Left lung (tissue), 10 donors: ENCODE data around the gene WNT5B. TPM values are rescaled to one million over a fixed set of nuclear protein-coding genes. Genes with fewer than 3 reads are reported as not detected.

ENCODE experiments used
- ATAC-seq: fragments of 200-7000 bp; cut with Tn5 transposase; one replicate; pipeline ENCODE4 v1.9.1; 2020; ENCODE audit warnings: moderate library complexity
- DNase-seq, 4 donors: peaks; one replicate each; pipeline ENCODE4 v3.0.0-alpha.2; 2013 to 2020
- H3K27ac ChIP-seq, 2 donors: fragments of 200-600 bp; sonication (generic) in 1 of 2; one replicate each; pipeline versions ENCODE4 v1.5.0 to v1.8.0; 2020 to 2021
- H3K27me3 ChIP-seq, 2 donors: fragments of 200-600 bp; sonication (generic) in 1 of 2; one replicate each; pipeline versions ENCODE4 v1.5.0 to v1.8.0; 2020 to 2021
- H3K36me3 ChIP-seq, 2 donors: fragments of 200-600 bp; sonication (generic) in 1 of 2; one replicate each; pipeline versions ENCODE4 v1.5.0 to v1.8.0; 2020 to 2021
- H3K4me1 ChIP-seq, 2 donors: fragments of 200-600 bp; one replicate each; pipeline ENCODE4 v1.8.0; 2021
- H3K4me3 ChIP-seq, 2 donors: fragments of 200-600 bp; sonication (generic) in 1 of 2; one replicate each; pipeline versions ENCODE4 v1.5.0 to v1.8.0; 2020 to 2021; ENCODE audit warnings: mild to moderate bottlenecking in 1 of 2
- H3K9me3 ChIP-seq, 2 donors: fragments of 200-600 bp; sonication (generic) in 1 of 2; one replicate each; pipeline versions ENCODE4 v1.5.0 to v1.8.0; 2020 to 2021
- intact Hi-C, 2 donors: fragments of 100-400 bp; cut with DNase I; formaldehyde crosslinking; loops; one replicate each; pipeline versions ENCODE4 v1.11.2 to v1.14.2; 2022
- polyA plus RNA-seq, 6 donors: library from polyadenylated mRNA; unstranded; fragments of 120-200 nt; gene quantifications; one replicate each; pipeline ENCODE4 v1.2.1, GENCODE V29; 2013; ENCODE audit not compliant: insufficient read length in 6 of 6
- total RNA-seq, 2 donors: library from RNA; stranded (reverse); fragmentation: NEBNext Ultra II Directional; extraction: Animal tissue kit (Norgen Biotek cat#: 25700); gene quantifications; one replicate each; pipeline ENCODE4 v1.2.1, GENCODE V29; 2021
- TF ChIP-seq, protein P1 (sequence below), 2 donors: fragments of 200-600 bp; sonication (generic) in 1 of 2; IDR thresholded peaks; one replicate each; pipeline versions ENCODE4 v1.5.0 to v1.8.0; 2021; ENCODE audit warnings: antibody characterized with exemption in 2 of 2
- donor health status: DM: no; HTN: yes; CAD: no.
- donor health status: DM: no; HTN: no; CAD: no.

WNT5B gene
- total and polyA plus RNA-seq, 8 donors: 3.3 to 8.8 (median 6.7) TPM

DNA sequence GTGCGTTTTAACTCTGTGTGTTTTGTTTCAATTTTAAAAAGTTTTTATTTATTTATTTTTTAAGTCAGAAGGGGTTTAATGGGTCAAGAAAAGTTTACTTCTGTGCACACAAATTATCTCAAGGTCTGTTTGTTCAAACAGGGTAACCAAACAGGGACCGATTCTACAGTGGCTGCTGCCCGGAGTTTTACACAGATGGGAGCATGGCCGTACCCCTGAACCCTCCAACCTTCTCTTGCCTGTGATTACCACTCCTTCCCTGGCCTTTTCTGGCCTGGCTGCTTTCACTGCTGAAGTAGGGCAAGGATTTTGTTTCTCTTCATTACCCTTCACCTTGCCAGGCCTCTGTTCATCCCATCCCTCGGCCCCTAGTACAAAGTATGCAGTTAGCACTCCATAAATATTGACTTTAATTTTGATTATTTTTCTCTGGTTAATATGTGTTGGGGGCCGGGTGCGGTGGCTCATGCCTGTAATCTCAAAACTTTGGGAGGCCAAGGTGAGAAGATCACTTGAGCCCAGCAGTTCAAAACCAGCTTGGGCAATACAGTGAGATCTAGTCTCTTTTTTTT lies 18.9 kb upstream of the WNT5B start:
- Histone ChIP-seq H3K4me1 (peaks cover 9 to 54% of the 10 kb centered on the region in 2 donors), H3K27me3 (no peaks in the 10 kb centered on the region), H3K4me3 (no peak overlapping the region), H3K27ac (no peak overlapping the region), H3K9me3 (no peaks in the 10 kb centered on the region), H3K36me3 (no peaks in the 10 kb centered on the region)
- intact Hi-C loops: no loop called here
- TF ChIP-seq, protein P1, sequence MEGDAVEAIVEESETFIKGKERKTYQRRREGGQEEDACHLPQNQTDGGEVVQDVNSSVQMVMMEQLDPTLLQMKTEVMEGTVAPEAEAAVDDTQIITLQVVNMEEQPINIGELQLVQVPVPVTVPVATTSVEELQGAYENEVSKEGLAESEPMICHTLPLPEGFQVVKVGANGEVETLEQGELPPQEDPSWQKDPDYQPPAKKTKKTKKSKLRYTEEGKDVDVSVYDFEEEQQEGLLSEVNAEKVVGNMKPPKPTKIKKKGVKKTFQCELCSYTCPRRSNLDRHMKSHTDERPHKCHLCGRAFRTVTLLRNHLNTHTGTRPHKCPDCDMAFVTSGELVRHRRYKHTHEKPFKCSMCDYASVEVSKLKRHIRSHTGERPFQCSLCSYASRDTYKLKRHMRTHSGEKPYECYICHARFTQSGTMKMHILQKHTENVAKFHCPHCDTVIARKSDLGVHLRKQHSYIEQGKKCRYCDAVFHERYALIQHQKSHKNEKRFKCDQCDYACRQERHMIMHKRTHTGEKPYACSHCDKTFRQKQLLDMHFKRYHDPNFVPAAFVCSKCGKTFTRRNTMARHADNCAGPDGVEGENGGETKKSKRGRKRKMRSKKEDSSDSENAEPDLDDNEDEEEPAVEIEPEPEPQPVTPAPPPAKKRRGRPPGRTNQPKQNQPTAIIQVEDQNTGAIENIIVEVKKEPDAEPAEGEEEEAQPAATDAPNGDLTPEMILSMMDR (IDR thresholded peaks at IDR 0.05): no peak
- DNase-seq: no peak
- ATAC-seq: no peak

DNA sequence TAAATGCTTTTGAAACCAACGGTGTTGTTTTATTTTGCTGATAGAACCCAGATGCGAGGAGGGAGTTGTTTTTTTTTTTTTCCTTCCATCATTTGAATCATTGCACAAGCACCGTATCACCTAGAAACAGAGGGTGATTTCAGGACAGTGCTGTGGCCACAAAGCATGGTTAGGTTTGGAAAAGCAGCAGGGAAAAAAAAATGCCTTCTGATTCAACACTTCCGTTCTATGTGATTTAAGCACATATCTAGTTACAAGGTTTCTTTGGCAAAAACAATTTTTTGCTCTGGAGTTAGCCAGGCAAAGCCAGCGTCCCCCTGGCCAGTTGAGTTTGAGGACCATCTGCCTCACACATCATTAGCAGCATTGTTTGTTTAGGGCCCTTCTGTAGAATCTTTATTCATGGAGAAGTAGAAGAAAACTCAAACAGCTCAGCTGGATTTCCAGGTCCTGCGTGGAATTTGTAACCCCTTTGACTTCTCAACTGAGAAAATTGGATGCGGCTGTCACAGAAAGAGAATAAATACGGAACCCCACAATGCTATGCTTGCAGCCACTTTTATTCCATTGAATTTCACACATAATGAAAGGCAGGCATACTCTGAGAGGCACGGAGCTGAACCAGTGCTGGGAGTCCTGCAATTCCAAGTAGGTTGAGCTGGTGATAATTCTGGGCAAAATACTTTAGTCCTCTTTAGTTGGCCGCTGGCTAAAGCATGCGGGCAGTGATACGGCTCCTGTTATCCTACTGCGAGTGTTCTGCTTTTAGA lies 17.0 kb upstream of the WNT5B start:
- ATAC-seq: peak; percentile 7
- no peak overlapping the region for H3K27ac ChIP-seq

DNA sequence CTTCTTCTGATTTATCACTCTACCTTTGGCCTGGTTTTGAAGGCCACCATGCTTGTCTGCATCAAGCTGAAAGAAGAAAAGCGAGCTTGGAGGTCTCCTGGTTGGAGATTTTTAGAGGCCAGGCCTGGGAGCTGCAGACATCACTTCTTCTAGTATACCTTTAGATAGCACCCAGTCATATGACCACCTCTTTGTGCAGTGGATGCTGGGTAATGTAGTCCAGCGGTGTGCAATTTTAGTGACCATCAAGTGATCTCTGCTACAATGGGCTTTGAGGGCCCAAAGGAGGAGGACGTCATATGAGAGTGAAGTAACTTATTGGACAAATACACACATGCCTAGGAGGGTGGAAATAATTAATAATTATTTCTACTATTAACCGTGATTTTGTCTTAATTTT lies 15.2 kb upstream of the WNT5B start:
- intact Hi-C loops: no loop called here
- Histone ChIP-seq H3K27ac (no peak overlapping the region), H3K4me1 (peaks cover 0 to 50% of the 10 kb centered on the region in 2 donors), H3K9me3 (no peaks in the 10 kb centered on the region), H3K27me3 (no peaks in the 10 kb centered on the region), H3K36me3 (no peaks in the 10 kb centered on the region), H3K4me3 (no peak overlapping the region)
- TF ChIP-seq, protein P1 (IDR thresholded peaks at IDR 0.05): no peak
- DNase-seq (no peak), ATAC-seq (no peak)

More for the DNA sequence above, 17.0 kb upstream of the WNT5B start:
- no peak overlapping the region for H3K4me3 ChIP-seq
- intact Hi-C loops: no loop called here
- peaks cover 0 to 50% of the 10 kb centered on the region in 2 donors for H3K4me1 ChIP-seq
- peak in 1 of 4 donors; percentile 28 for DNase-seq
- H3K36me3 ChIP-seq: no peaks in the 10 kb centered on the region
- H3K27me3 ChIP-seq: no peaks in the 10 kb centered on the region
- TF ChIP-seq, protein P1 (IDR thresholded peaks at IDR 0.05): no peak
- no peaks in the 10 kb centered on the region for H3K9me3 ChIP-seq

DNA sequence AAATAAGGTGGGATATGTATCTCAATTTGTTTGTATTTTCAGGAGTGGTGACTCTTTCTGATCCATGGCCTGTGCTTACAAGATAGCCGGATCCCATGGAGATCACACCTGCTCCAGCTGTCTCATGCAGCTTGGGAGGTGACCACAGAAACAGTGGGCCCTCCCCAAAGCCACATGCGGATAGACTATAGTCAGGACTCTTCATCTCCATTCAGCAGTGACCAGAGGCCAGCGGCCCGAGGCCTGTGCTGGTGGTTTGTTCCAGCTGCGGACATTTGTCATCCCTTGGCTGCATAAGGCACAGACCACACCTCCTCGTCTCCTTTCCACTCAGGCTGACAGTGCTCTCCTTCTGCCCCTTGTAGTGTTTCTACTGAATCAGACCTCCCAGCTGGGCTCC lies 14.7 kb upstream of the WNT5B start:
- Histone ChIP-seq H3K27me3 (no peaks in the 10 kb centered on the region), H3K9me3 (no peaks in the 10 kb centered on the region), H3K4me1 (peaks cover 3 to 50% of the 10 kb centered on the region in 2 donors), H3K36me3 (no peaks in the 10 kb centered on the region), H3K4me3 (no peak overlapping the region), H3K27ac (no peak overlapping the region)
- TF ChIP-seq, protein P1 (IDR thresholded peaks at IDR 0.05): no peak
- DNase-seq (no peak), ATAC-seq (no peak)
- intact Hi-C loops: no loop called here

DNA sequence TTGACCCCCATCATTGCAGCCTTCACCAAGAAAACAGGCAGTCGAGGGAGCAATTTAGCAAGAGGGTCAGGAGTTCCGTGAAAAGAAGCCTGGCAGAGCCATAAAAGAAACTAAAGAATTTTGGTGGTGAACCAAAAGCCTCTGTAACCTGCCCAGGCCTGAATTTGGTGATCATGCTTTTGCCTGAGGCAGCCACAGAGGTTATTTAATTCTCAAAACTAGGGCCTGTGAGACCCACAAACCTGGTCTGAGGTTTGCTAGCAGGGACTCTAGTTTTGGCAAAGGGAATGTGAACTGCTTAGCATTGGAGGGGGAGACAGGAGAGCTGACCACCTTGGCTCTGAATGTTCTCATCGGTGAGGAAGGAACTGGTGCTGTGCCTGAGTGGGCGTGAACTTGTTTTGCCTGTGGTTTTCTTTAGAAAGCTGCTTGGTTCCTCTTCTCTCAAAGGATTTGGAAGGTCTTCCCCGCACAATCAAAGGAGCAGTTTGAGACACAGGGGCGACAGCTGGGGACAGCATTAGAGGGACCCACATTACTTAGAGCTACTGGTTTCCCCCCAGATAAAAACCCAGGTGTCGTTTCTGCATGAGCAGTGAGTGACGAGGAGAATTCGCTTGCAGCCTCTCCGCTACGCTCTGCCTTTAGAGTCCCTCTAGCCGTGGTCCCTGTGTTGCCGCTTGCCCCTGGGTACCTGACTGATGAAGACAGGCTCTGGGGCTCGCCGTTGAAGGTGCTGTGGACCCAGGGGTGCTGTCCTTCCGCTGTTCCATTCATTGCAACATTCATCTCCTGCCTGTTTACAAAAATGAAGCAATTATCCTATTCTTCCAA lies 12.6 kb upstream of the WNT5B start:
- TF ChIP-seq, protein P1 (IDR thresholded peaks at IDR 0.05): no peak
- no peaks in the 10 kb centered on the region for H3K36me3 ChIP-seq
- no peak for ATAC-seq
- H3K9me3 ChIP-seq: no peaks in the 10 kb centered on the region
- no peak for DNase-seq
- no peak overlapping the region for H3K4me3 ChIP-seq
- H3K4me1 ChIP-seq: peaks cover 3 to 55% of the 10 kb centered on the region in 2 donors
- H3K27ac ChIP-seq: no peak overlapping the region
- no peaks in the 10 kb centered on the region for H3K27me3 ChIP-seq
- intact Hi-C loops: no loop called here
